Progenitor cell of endocrine pancreas (in vitro differentiated cells): ENCODE results near the gene AMOTL2. TPM values are rescaled to one million over a fixed set of nuclear protein-coding genes. Genes with fewer than 3 reads are reported as not detected.

Experiments
- DNase-seq: peaks from one replicate; pipeline ENCODE4 v3.0.0; 2021; ENCODE audit warnings: low spot score; ENCODE audit not compliant: unreplicated experiment
- H3K27ac Mint-ChIP-seq: 2 replicates; pipeline ENCODE4 v1.8.0; 2021; ENCODE audit warnings: mild to moderate bottlenecking, moderate library complexity, mixed read lengths
- H3K27me3 Mint-ChIP-seq: 2 replicates; pipeline ENCODE4 v1.8.0; 2021; ENCODE audit warnings: mixed read lengths
- H3K36me3 Mint-ChIP-seq: 2 replicates; pipeline ENCODE4 v1.8.0; 2022; ENCODE audit warnings: mixed read lengths; ENCODE audit not compliant: insufficient read depth
- H3K4me1 Mint-ChIP-seq: 2 replicates; pipeline ENCODE4 v1.8.0; 2021; ENCODE audit warnings: low read depth, mixed read lengths
- H3K4me3 Mint-ChIP-seq: 2 replicates; pipeline ENCODE4 v1.8.0; 2021; ENCODE audit warnings: low read depth, mild to moderate bottlenecking, moderate library complexity, mixed read lengths
- H3K9me3 Mint-ChIP-seq: 2 replicates; pipeline ENCODE4 v1.8.0; 2021; ENCODE audit warnings: low read depth, mixed read lengths
- total RNA-seq: library from RNA; stranded (reverse); gene quantifications from 2 replicates; pipeline ENCODE4 v1.2.1, GENCODE V29; 2021
- TF ChIP-seq, protein P1 (sequence below): fragments of 200-600 bp; sonication (generic); IDR thresholded peaks from one replicate; pipeline ENCODE4 v1.5.0; 2021; ENCODE audit warnings: antibody characterized with exemption, mild to moderate bottlenecking; ENCODE audit not compliant: unreplicated experiment

AMOTL2 gene
- total RNA-seq, 1 donor from 2014 or later = 94.4 TPM

DNA sequence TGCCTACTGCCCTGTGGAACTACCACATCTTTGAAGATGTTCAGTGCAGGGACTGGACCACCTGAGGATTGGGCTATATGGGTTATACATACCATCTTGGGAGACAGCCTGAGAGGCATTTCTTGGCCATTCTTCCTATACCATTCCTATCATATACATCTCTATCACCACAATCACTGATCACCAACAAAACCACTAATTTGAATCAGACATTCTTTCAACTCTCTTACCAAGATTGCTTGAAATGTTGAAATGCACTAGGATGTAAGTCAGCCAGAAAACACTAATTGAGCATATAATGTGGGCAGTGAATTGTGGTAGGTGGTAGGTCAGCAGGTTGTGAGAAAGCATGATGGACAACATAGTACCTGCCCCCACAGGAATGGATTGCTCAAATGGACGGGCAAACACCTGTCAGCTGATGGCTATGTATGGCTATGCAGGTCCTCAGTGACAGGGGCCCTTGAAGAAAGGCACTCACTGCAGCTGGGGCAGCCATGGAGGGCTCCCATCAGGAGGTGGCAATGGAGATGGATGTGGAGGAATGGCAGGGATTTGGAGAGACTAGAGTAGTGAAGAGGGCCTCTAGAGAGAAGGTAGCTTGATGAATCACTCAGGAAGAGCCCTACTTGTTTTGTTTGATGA, 49.1 kb downstream of the AMOTL2 start:
- no peaks in the 10 kb centered on the region for H3K9me3 Mint-ChIP-seq
- no peak overlapping the region for H3K4me3 Mint-ChIP-seq
- no peak overlapping the region for H3K27ac Mint-ChIP-seq
- no peaks in the 10 kb centered on the region for H3K36me3 Mint-ChIP-seq
- TF ChIP-seq, protein P1, sequence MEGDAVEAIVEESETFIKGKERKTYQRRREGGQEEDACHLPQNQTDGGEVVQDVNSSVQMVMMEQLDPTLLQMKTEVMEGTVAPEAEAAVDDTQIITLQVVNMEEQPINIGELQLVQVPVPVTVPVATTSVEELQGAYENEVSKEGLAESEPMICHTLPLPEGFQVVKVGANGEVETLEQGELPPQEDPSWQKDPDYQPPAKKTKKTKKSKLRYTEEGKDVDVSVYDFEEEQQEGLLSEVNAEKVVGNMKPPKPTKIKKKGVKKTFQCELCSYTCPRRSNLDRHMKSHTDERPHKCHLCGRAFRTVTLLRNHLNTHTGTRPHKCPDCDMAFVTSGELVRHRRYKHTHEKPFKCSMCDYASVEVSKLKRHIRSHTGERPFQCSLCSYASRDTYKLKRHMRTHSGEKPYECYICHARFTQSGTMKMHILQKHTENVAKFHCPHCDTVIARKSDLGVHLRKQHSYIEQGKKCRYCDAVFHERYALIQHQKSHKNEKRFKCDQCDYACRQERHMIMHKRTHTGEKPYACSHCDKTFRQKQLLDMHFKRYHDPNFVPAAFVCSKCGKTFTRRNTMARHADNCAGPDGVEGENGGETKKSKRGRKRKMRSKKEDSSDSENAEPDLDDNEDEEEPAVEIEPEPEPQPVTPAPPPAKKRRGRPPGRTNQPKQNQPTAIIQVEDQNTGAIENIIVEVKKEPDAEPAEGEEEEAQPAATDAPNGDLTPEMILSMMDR = no peak
- DNase-seq = no peak
- H3K27me3 Mint-ChIP-seq = peaks cover 6% of the 10 kb centered on the region
- peaks cover 6% of the 10 kb centered on the region for H3K4me1 Mint-ChIP-seq

GRCh38 chr3:134323966-134324962, 50.0 kb downstream of the AMOTL2 start:
- Mint-ChIP-seq H3K36me3 (no peaks in the 10 kb centered on the region), H3K27ac (no peak overlapping the region), H3K4me1 (peaks cover 6% of the 10 kb centered on the region), H3K9me3 (no peaks in the 10 kb centered on the region), H3K4me3 (no peak overlapping the region), H3K27me3 (peaks cover 6% of the 10 kb centered on the region)
- DNase-seq = no peak
- TF ChIP-seq, protein P1 = no peak

GRCh38 chr3:134322286-134322685, 52.0 kb downstream of the AMOTL2 start:
- Mint-ChIP-seq H3K27ac (no peak overlapping the region), H3K4me1 (peaks cover 5% of the 10 kb centered on the region), H3K4me3 (no peak overlapping the region), H3K9me3 (peaks cover 3% of the 10 kb centered on the region), H3K36me3 (no peaks in the 10 kb centered on the region), H3K27me3 (peaks cover 6% of the 10 kb centered on the region)
- TF ChIP-seq, protein P1 = no peak
- no peak for DNase-seq

DNA sequence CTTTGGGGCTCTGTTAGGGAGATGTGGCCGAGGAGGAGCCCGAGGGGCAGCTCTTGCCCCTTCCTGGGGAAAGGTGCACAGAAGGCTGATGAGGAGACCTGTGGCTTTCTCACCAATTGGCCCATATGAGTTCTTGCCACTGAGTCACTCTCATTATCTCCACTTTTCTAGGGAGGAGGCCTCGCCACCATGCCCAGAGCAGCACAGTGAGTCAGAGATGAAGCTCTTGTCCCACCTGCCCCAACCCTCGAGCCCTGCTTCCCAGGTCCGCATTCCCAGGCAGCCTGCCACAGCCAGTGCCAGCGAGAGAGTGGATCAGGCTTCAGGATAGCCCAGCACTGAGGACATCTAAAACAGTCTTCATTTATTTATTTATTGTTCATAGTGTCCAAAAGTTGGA, 53.5 kb downstream of the AMOTL2 start:
- no peak overlapping the region for H3K27ac Mint-ChIP-seq
- H3K36me3 Mint-ChIP-seq = no peaks in the 10 kb centered on the region
- H3K4me1 Mint-ChIP-seq = no peaks in the 10 kb centered on the region
- no peak overlapping the region for H3K4me3 Mint-ChIP-seq
- TF ChIP-seq, protein P1 = no peak
- peaks cover 3% of the 10 kb centered on the region for H3K9me3 Mint-ChIP-seq
- peaks cover 6% of the 10 kb centered on the region for H3K27me3 Mint-ChIP-seq
- DNase-seq = no peak

- Mint-ChIP-seq H3K27me3 (peaks cover 4% of the 10 kb centered on the region), H3K9me3 (peaks cover 3% of the 10 kb centered on the region), H3K27ac (no peak overlapping the region), H3K36me3 (no peaks in the 10 kb centered on the region), H3K4me1 (peaks cover 1% of the 10 kb centered on the region), H3K4me3 (no peak overlapping the region)
- DNase-seq = no peak
- TF ChIP-seq, protein P1 = no peak
These were observed 54.3 kb downstream of the AMOTL2 start for GRCh38 chr3:134319931-134320330.
